ENCODE results near the gene ZNF621. TPM values are rescaled to one million over a fixed set of nuclear protein-coding genes. Genes with fewer than 3 reads are reported as not detected.

Gene ZNF621
- 10 to 100 TPM; 23.4 to 32.0 (median 26.6) TPM for polyA plus RNA-seq (ENCODE audit: insufficient read length in 3 of 3)
- long read RNA-seq, donor 1, full-length matches to known transcripts, result 2 of 2 reads
- long read RNA-seq, donor 1, partial matches to known transcripts, result 0 of 2 reads
- long read RNA-seq, donor 1, other reads (novel, unspliced or antisense), result 0 of 2 reads
- long read RNA-seq, donor 2, full-length matches to known transcripts, result 3 of 3 reads
- long read RNA-seq, donor 2, partial matches to known transcripts, result 0 of 3 reads
- long read RNA-seq, donor 2, other reads (novel, unspliced or antisense), result 0 of 3 reads
- long read RNA-seq, donor 3, full-length matches to known transcripts, result 3 of 3 reads
- long read RNA-seq, donor 3, partial matches to known transcripts, result 0 of 3 reads
- long read RNA-seq, donor 3, other reads (novel, unspliced or antisense), result 0 of 3 reads
- long read RNA-seq, donor 4, full-length matches to known transcripts, result 5 of 5 reads
- long read RNA-seq, donor 4, partial matches to known transcripts, result 0 of 5 reads
- long read RNA-seq, donor 4, other reads (novel, unspliced or antisense), result 0 of 5 reads
- long read RNA-seq, donor 5, result 0 reads
- long read RNA-seq, donor 6, full-length matches to known transcripts, result 9 of 19 reads
- long read RNA-seq, donor 6, partial matches to known transcripts, result 10 of 19 reads
- long read RNA-seq, donor 6, other reads (novel, unspliced or antisense), result 0 of 19 reads
- long read RNA-seq, donor 7, result 0 reads
- long read RNA-seq, donor 8, full-length matches to known transcripts, result 6 of 6 reads
- long read RNA-seq, donor 8, partial matches to known transcripts, result 0 of 6 reads
- long read RNA-seq, donor 8, other reads (novel, unspliced or antisense), result 0 of 6 reads
- long read RNA-seq, donor 9, full-length matches to known transcripts, result 3 of 3 reads
- long read RNA-seq, donor 9, partial matches to known transcripts, result 0 of 3 reads
- long read RNA-seq, donor 9, other reads (novel, unspliced or antisense), result 0 of 3 reads
- long read RNA-seq, donor 10, full-length matches to known transcripts, result 5 of 5 reads
- long read RNA-seq, donor 10, partial matches to known transcripts, result 0 of 5 reads
- long read RNA-seq, donor 10, other reads (novel, unspliced or antisense), result 0 of 5 reads
- long read RNA-seq, donor 11, full-length matches to known transcripts, result 3 of 3 reads
- long read RNA-seq, donor 11, partial matches to known transcripts, result 0 of 3 reads
- long read RNA-seq, donor 11, other reads (novel, unspliced or antisense), result 0 of 3 reads
- long read RNA-seq, donor 12, full-length matches to known transcripts, result 1 of 1 reads
- long read RNA-seq, donor 12, partial matches to known transcripts, result 0 of 1 reads
- long read RNA-seq, donor 12, other reads (novel, unspliced or antisense), result 0 of 1 reads
- long read RNA-seq, donor 13, full-length matches to known transcripts, result 5 of 5 reads
- long read RNA-seq, donor 13, partial matches to known transcripts, result 0 of 5 reads
- long read RNA-seq, donor 13, other reads (novel, unspliced or antisense), result 0 of 5 reads
- long read RNA-seq, donor 14, full-length matches to known transcripts, result 2 of 2 reads
- long read RNA-seq, donor 14, partial matches to known transcripts, result 0 of 2 reads
- long read RNA-seq, donor 14, other reads (novel, unspliced or antisense), result 0 of 2 reads
- long read RNA-seq, donor 15, partial matches to known transcripts, result 0 of 1 reads
- long read RNA-seq, donor 15, other reads (novel, unspliced or antisense), result 0 of 1 reads
- long read RNA-seq, donor 16, full-length matches to known transcripts, result 11 of 11 reads
- long read RNA-seq, donor 16, partial matches to known transcripts, result 0 of 11 reads
- long read RNA-seq, donor 16, other reads (novel, unspliced or antisense), result 0 of 11 reads

GRCh38 chr3:40524568-40525285, at the start of gene ZNF621:
TSS of gene ZNF621 (plus strand) at chr3:40524960. CDS start at chr3:40525841, 881 bp downstream.
- peak; percentile 60 to 86 (median 79) for DNase-seq (ENCODE audit: extremely low read depth in 1 of 11, low read depth in 9 of 11, low spot score in 4 of 11)

GRCh38 chr3:40476478-40477470, 48.0 kb upstream of the ZNF621 start, which contains the start of gene ZNF619:
TSS of gene ZNF619 (plus strand) at chr3:40477122. CDS start at chr3:40477980, 858 bp downstream.
- peak in 9 of 11 donors; percentile 44 to 69 (median 63) for DNase-seq (ENCODE audit: extremely low read depth in 1 of 11, low read depth in 9 of 11, low spot score in 4 of 11)

DNA sequence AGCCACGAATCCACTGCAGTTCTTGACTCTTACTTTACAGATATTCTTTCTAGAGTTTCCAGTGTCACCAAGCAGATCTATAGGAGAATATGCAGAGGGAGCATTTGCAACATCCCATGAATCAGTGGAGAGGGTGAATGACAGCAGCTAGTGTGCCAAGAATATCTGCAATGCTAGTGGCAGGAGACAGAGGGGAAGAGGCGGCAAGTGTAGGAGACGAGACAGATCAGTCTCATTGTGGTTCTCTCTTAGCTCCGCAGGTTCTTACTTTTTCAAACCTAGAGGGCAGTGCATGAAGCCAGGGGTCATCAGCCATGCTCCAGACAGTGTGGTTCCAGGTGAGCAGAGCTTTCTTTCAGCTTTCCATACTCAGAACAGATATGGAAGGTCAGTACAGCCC, 47.1 kb upstream of the ZNF621 start:
- no peak for DNase-seq (ENCODE audit: extremely low read depth in 1 of 11, low read depth in 9 of 11, low spot score in 4 of 11)

DNA sequence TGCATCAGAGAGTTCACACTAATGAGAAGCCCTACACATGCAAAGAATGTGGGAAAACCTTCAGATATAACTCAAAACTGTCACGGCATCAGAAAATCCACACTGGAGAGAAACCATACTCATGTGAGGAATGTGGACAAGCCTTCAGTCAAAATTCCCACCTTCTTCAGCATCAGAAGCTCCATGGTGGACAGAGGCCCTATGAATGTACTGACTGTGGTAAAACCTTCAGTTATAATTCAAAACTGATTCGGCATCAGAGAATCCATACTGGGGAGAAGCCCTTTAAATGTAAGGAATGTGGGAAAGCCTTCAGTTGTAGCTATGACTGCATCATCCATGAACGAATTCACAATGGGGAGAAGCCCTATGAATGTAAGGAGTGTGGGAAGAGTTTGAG, 37.6 kb upstream of the ZNF621 start:
- DNase-seq (ENCODE audit: extremely low read depth in 1 of 11, low read depth in 9 of 11, low spot score in 4 of 11), result no peak

- no peak for DNase-seq (ENCODE audit: extremely low read depth in 1 of 11, low read depth in 9 of 11, low spot score in 4 of 11)
These were observed 33.8 kb upstream of the ZNF621 start for GRCh38 chr3:40490916-40491315.

DNA sequence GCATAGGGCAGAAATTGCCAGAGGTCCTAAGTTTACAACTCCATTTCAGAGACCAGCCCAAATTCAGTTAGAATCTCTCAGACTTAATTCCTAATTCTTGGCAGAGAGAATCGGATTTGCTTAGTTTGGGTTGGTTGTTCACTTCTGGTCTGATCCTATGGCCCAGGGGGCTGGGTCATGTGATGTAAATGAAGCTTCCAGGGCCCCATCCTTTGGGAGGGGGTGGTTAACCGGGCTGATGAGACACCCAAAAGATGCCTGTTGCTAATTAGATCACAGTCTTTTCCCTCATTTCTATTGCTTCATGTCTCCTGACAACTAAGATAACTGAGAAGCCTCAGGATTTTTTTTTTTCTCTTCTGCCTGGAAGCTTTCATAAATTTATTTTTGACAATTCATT, 30.1 kb upstream of the ZNF621 start:
- no peak for DNase-seq (ENCODE audit: extremely low read depth in 1 of 11, low read depth in 9 of 11, low spot score in 4 of 11)

GRCh38 chr3:40497288-40497687, 27.5 kb upstream of the ZNF621 start:
- no peak for DNase-seq (ENCODE audit: extremely low read depth in 1 of 11, low read depth in 9 of 11, low spot score in 4 of 11)

DNA sequence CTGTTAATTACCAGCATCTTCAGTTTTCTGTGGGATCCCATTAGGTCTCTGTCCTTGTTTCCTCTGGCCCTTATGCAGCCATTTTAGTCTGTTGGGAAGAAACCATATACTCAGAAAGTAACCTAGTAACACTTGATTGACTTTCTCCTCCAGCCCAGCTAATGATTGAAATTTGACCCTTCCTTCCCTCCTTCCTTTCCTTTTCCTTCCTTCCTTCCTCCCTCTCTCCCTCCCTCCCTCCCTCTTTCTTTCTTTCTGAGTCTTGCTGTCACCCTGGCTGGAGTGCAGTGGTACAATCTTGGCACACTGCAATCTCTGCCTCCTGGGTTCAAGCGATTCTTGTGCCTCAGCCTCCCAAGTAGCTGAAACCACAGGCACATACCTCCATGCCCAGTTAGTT, 24.8 kb upstream of the ZNF621 start:
- no peak for DNase-seq (ENCODE audit: extremely low read depth in 1 of 11, low read depth in 9 of 11, low spot score in 4 of 11)

DNA sequence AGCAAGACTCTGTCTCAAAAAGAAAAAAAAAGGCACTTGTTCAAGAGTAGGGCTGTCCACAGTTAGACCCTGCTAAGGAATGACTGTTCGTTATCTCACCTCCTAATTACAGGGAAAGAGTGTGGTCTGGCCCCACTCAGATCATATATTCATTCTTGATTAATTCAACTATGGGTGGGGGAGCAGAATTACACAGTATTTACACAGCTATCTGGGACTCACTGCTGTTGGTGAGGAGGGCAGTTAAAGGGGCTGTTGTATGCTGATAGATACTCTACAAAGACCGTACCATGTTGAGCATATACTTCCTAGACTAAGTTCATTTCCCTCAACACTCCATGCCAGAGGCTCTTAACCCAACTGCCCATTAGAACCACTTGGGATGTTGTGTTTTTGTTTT, 22.7 kb upstream of the ZNF621 start:
- no peak for DNase-seq (ENCODE audit: extremely low read depth in 1 of 11, low read depth in 9 of 11, low spot score in 4 of 11)

DNA sequence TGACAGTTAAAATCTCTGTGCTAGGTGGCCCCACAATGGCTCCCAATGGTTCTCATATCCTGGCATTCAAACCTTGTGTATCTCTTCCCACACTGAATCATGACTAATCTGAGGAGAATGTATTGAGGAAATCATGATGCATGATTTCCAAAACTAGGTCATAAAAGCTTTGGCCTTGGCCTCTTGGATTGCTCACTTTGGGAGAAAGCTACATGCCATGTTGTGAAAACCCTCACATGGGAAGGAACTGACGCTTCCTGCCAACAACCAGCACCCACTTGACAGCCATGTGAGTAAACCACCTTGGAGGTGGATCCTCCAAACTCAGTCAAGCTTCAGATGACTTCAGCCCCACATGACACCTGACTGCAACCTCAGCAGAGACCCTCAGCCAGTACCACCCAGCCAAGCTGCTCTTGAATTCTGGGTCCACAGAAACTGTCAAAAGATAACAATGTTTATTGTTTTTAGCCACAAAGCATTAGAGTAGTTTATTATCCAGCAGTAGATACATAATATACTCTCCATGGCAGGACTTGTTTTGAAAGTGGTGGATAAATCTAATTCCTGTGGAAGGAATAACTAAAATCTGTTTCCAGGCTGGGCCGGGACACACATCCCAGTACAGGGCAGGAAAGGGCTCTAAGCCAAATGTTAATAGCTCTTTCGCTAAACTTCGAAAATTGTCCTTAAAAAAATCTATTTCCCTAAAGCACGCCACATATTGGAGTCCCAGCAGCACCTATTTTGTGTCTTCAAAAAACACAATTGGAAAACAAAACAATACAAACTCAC, 19.9 kb upstream of the ZNF621 start:
- DNase-seq (ENCODE audit: extremely low read depth in 1 of 11, low read depth in 9 of 11, low spot score in 4 of 11), result no peak

DNA sequence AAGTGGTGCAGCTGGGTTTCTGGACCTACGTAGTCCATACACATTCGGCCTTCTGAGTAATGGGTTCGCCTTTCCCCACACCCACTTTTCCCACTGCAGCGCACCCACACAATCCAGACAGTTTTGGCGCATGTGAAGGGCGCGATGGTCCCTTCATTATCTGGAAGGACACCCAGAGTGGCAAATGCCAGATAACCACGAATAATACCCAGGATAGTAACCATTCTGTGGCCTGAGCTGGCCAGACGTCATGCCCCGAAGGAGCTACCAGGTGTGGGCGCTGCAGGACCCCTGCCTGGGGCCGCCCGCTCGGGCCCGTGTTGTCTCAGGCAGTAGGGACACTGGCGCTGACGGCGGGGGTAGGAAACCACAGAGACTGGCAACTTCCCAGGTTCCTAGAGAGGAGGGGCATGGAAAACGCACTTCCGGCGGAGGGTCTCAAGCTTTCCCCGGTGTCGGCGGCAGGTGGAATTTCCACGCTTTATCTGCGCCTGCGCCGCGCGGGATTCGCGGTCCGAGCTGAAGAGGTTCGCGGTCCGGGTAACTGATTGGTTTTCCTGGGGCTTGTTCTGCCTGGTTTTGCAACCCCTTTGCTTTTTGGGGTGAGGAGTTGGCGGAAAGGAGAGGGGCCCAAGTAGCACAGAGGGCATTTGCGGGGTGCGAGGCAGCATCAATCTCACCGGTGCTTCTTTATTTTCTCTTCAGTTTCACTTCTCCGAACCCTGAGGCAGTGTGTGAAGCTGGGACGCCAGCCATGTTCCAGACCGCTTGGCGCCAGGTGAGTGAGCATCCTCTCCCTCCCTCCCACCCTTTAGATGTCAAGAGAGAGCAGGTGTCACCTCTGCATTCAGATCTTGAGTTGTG, 18.9 kb upstream of the ZNF621 start, which contains the start of gene ZNF620:
Gene ZNF620, plus strand, starts transcription at position 441 of the 864 bp plus-strand sequence. Its CDS starts 314 bp downstream, at position 755.
- DNase-seq (ENCODE audit: extremely low read depth in 1 of 11, low read depth in 9 of 11, low spot score in 4 of 11), result peak; percentile 65 to 89 (median 82)

GRCh38 chr3:40511031-40511718, 13.6 kb upstream of the ZNF621 start:
- no peak for DNase-seq (ENCODE audit: extremely low read depth in 1 of 11, low read depth in 9 of 11, low spot score in 4 of 11)

GRCh38 chr3:40516201-40516600, 8.6 kb upstream of the ZNF621 start:
- DNase-seq (ENCODE audit: extremely low read depth in 1 of 11, low read depth in 9 of 11, low spot score in 4 of 11), result no peak

DNA sequence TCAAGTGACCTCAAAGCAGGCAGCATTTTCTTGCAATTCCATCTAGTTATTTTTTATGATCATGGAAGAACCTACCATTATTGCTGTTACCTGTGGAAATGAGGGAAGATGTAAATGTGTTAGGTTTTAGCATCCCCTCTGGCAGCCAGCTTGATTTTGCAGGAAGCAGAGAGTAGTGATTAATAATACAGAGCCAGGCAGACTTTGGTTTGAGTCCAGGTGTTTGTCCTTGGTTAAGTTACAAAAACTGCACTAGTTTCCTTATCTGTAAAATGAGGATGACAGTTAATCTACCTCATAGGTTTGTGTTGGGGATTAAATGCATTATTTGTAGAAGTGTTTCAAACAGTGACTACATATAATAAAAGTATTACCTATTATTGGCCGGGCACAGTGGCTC, 6.7 kb upstream of the ZNF621 start:
- DNase-seq (ENCODE audit: extremely low read depth in 1 of 11, low read depth in 9 of 11, low spot score in 4 of 11), result no peak
